ENCODE data around the gene SSBP4. TPM values are rescaled to one million over a fixed set of nuclear protein-coding genes. Genes with fewer than 3 reads are reported as not detected.

The SSBP4 gene
- total RNA-seq, 1 experiment from 2014 or later = 46.2 TPM

DNA sequence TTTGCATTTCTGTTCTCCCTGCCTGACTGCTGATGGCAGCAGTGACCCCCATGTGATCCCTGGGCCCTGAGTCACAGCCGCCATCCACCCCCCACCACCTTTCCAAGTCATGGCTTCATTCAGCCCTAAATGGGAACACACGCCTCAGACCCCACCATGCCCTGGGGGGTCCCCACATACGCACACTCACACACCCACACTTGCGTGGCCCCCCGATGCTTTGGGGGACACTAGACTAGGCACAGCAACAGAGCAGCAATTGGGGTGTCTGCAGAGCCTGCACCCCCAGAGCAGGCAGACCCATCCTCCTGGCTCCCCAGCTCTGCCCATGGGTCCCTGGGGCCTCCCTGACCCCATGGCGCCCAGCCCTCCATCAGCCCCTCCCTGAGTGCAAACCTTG is 24.2 kb downstream of the SSBP4 start:
- Mint-ChIP-seq H3K4me1 (ENCODE audit: low read depth, unreplicated experiment) (peaks cover 28% of the 10 kb centered on the region), H3K9me3 (ENCODE audit: unreplicated experiment) (peaks cover 10% of the 10 kb centered on the region), H3K27ac (ENCODE audit: unreplicated experiment) (peak overlapping the region; percentile 73), H3K27me3 (ENCODE audit: insufficient read depth, unreplicated experiment) (no peaks in the 10 kb centered on the region), H3K36me3 (ENCODE audit: insufficient read depth, unreplicated experiment) (peaks cover 56% of the 10 kb centered on the region), H3K4me3 (ENCODE audit: unreplicated experiment) (no peak overlapping the region)
- intact Hi-C loops (cut with micrococcal nuclease; ENCODE audit: unreplicated experiment) = no loop called here
- DNase-seq = no peak
- BruUV-seq (replicated peaks) = no TSS peak
- CTCF ChIA-PET = no interaction called here
- Histone ChIP-seq H3K36me3 (ENCODE audit: control insufficient read depth, insufficient read depth, low read length) (0 out of 2 replicates have a peak, but pooled peaks cover 2% of the 10 kb centered on the region), H3K27me3 (replicated peaks; ENCODE audit: control insufficient read depth, insufficient read depth, low read length) (no peaks in the 10 kb centered on the region), H3K9me3 (no peaks in the 10 kb centered on the region), H3K4me1 (peaks cover 25% of the 10 kb centered on the region), H3K4me3 (ENCODE audit: low read depth, low read length) (no peak overlapping the region)
- TF ChIP-seq, protein P1, sequence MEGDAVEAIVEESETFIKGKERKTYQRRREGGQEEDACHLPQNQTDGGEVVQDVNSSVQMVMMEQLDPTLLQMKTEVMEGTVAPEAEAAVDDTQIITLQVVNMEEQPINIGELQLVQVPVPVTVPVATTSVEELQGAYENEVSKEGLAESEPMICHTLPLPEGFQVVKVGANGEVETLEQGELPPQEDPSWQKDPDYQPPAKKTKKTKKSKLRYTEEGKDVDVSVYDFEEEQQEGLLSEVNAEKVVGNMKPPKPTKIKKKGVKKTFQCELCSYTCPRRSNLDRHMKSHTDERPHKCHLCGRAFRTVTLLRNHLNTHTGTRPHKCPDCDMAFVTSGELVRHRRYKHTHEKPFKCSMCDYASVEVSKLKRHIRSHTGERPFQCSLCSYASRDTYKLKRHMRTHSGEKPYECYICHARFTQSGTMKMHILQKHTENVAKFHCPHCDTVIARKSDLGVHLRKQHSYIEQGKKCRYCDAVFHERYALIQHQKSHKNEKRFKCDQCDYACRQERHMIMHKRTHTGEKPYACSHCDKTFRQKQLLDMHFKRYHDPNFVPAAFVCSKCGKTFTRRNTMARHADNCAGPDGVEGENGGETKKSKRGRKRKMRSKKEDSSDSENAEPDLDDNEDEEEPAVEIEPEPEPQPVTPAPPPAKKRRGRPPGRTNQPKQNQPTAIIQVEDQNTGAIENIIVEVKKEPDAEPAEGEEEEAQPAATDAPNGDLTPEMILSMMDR (IDR thresholded peaks at IDR 0.05; ENCODE audit: insufficient read depth in 1 of 2, low read depth in 1 of 2, low read length in 1 of 2, severe bottlenecking in 1 of 2, unreplicated experiment in 1 of 2) = no peak
- POLR2A ChIA-PET = no interaction called here

DNA sequence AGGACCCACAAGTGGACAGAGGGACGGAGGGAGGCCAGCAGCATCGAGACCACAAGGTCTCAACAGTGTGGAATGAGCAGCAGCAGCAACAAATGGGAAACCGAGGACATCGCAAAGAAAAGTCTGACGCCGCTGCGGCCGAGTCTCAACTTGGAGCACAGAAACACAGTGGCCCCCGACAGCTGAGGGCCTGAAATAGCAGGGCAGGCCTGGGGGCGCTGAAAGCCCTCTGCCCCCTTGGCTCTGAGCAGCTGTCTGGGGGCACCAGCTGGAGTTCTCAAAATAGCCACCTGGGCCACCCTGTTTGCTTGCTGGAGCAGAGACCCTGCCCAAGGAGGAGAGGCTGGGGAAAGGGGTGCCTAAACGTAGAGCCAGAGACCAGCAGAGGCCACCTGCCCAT is 24.6 kb downstream of the SSBP4 start:
- TF ChIP-seq, protein P1 (IDR thresholded peaks at IDR 0.05; ENCODE audit: insufficient read depth in 1 of 2, low read depth in 1 of 2, low read length in 1 of 2, severe bottlenecking in 1 of 2, unreplicated experiment in 1 of 2) = no peak
- Mint-ChIP-seq H3K27me3 (ENCODE audit: insufficient read depth, unreplicated experiment) (no peaks in the 10 kb centered on the region), H3K9me3 (ENCODE audit: unreplicated experiment) (peaks cover 10% of the 10 kb centered on the region), H3K4me1 (ENCODE audit: low read depth, unreplicated experiment) (peaks cover 27% of the 10 kb centered on the region), H3K4me3 (ENCODE audit: unreplicated experiment) (no peak overlapping the region), H3K27ac (ENCODE audit: unreplicated experiment) (peak overlapping the region; percentile 73), H3K36me3 (ENCODE audit: insufficient read depth, unreplicated experiment) (peaks cover 60% of the 10 kb centered on the region)
- no TSS peak for BruUV-seq (replicated peaks)
- Histone ChIP-seq H3K4me3 (ENCODE audit: low read depth, low read length) (no peak overlapping the region), H3K9me3 (no peaks in the 10 kb centered on the region), H3K4me1 (peaks cover 20% of the 10 kb centered on the region), H3K27me3 (replicated peaks; ENCODE audit: control insufficient read depth, insufficient read depth, low read length) (no peaks in the 10 kb centered on the region), H3K36me3 (ENCODE audit: control insufficient read depth, insufficient read depth, low read length) (0 out of 2 replicates have a peak, but pooled peaks cover 2% of the 10 kb centered on the region)
- ChIA-PET POLR2A (no interaction called here), CTCF (no interaction called here)
- no peak for DNase-seq
- intact Hi-C loops (cut with micrococcal nuclease; ENCODE audit: unreplicated experiment) = no loop called here

DNA sequence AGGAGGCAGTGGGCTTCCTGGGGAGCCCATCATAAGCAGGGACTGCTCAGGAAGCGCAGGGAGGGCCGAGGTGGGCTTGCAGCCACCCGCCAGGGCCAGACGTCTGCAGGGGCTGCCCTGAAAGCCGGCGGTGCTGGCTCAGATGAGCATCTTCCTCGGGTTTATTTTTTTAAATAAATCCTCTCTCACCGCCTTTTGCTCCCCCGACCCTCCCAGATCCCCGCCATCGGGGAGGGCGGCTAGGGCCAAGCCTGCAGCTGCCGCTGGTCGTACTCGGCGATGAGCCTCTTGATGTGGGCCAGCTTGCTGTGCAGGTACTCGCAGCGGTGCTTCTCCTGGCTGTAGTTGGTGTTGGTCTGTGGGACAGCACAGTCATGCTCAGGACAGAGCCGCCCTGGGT is 25.3 kb downstream of the SSBP4 start:
- H3K27ac Mint-ChIP-seq (ENCODE audit: unreplicated experiment) = no peak overlapping the region
- CTCF ChIA-PET = no interaction called here
- no peaks in the 10 kb centered on the region for H3K27me3 Mint-ChIP-seq (ENCODE audit: insufficient read depth, unreplicated experiment)
- H3K4me1 Mint-ChIP-seq (ENCODE audit: low read depth, unreplicated experiment) = peaks cover 20% of the 10 kb centered on the region
- no peak for DNase-seq
- peaks cover 10% of the 10 kb centered on the region for H3K9me3 Mint-ChIP-seq (ENCODE audit: unreplicated experiment)
- Histone ChIP-seq H3K9me3 (no peaks in the 10 kb centered on the region), H3K27me3 (replicated peaks; ENCODE audit: control insufficient read depth, insufficient read depth, low read length) (no peaks in the 10 kb centered on the region), H3K4me3 (ENCODE audit: low read depth, low read length) (no peak overlapping the region), H3K4me1 (peaks cover 18% of the 10 kb centered on the region), H3K36me3 (ENCODE audit: control insufficient read depth, insufficient read depth, low read length) (0 out of 2 replicates have a peak, but pooled peaks cover 2% of the 10 kb centered on the region)
- TF ChIP-seq, protein P1 (IDR thresholded peaks at IDR 0.05; ENCODE audit: insufficient read depth in 1 of 2, low read depth in 1 of 2, low read length in 1 of 2, severe bottlenecking in 1 of 2, unreplicated experiment in 1 of 2) = no peak
- BruUV-seq (replicated peaks) = no TSS peak
- POLR2A ChIA-PET = no interaction called here
- no peak overlapping the region for H3K4me3 Mint-ChIP-seq (ENCODE audit: unreplicated experiment)
- H3K36me3 Mint-ChIP-seq (ENCODE audit: insufficient read depth, unreplicated experiment) = peaks cover 55% of the 10 kb centered on the region
- intact Hi-C loops (cut with micrococcal nuclease; ENCODE audit: unreplicated experiment) = no loop called here

Measured in Caco-2 (cell line).